Neuronal stem cell (in vitro differentiated cells): Measurements from ENCODE around the gene FAM8A1.

Experiments
- DNase-seq: peaks from one replicate; pipeline ENCODE4 v3.0.0-alpha.2; 2013; ENCODE audit warnings: low spot score
- H2AFZ ChIP-seq: one replicate; pipeline ENCODE4 v1.6.1; 2013; ENCODE audit warnings: mild to moderate bottlenecking, low read length, inconsistent platforms
- H2AK5ac ChIP-seq: 2 replicates; pipeline ENCODE4 v1.6.1; 2013; ENCODE audit warnings: low read depth, mild to moderate bottlenecking, inconsistent platforms, low read length, moderate library complexity, mixed read lengths
- H2BK120ac ChIP-seq: 2 replicates; pipeline ENCODE4 v1.6.1; 2013; ENCODE audit warnings: low read depth, mild to moderate bottlenecking, inconsistent platforms, low read length, moderate library complexity, mixed read lengths
- H2BK12ac ChIP-seq: one replicate; pipeline ENCODE4 v1.6.1; 2013; ENCODE audit warnings: low read length, inconsistent platforms
- H2BK15ac ChIP-seq: 2 replicates; pipeline ENCODE4 v1.6.1; 2013; ENCODE audit warnings: mild to moderate bottlenecking, low read length, inconsistent platforms, mixed read lengths
- H2BK5ac ChIP-seq: one replicate; pipeline ENCODE4 v1.6.1; 2013; ENCODE audit warnings: inconsistent platforms, mild to moderate bottlenecking, low read length, moderate library complexity
- H3K14ac ChIP-seq: one replicate; pipeline ENCODE4 v1.6.1; 2013; ENCODE audit warnings: low read length, inconsistent platforms
- H3K18ac ChIP-seq: 2 replicates; pipeline ENCODE4 v1.6.1; 2013; ENCODE audit warnings: low read length, inconsistent platforms
- H3K23ac ChIP-seq: 2 replicates; pipeline ENCODE4 v1.6.1; 2013; ENCODE audit warnings: low read depth, mild to moderate bottlenecking, mixed read lengths, low read length, inconsistent platforms; ENCODE audit not compliant: poor library complexity
- H3K27ac ChIP-seq: replicated peaks from 3 replicates; pipeline ENCODE4 v1.5.1; 2013; ENCODE audit warnings: low read length, inconsistent platforms
- H3K27me3 ChIP-seq, 3 experiments: 2 replicates each; pipeline ENCODE4 v1.6.1; 2013; ENCODE audit warnings: low read length in 3 of 3, mild to moderate bottlenecking in 2 of 3, inconsistent platforms in 1 of 3, low read depth in 1 of 3, mixed read lengths in 1 of 3, moderate library complexity in 1 of 3; ENCODE audit not compliant: control insufficient read depth in 3 of 3, insufficient read depth in 3 of 3
- H3K36me3 ChIP-seq, 2 donors: replicated peaks in 1 of 2; 2 replicates each; pipeline ENCODE4 v1.6.1; 2013; ENCODE audit warnings: low read length in 2 of 2; ENCODE audit not compliant: control insufficient read depth in 2 of 2, insufficient read depth in 2 of 2
- H3K4ac ChIP-seq: 2 replicates; pipeline ENCODE4 v1.6.1; 2013; ENCODE audit warnings: inconsistent platforms, mild to moderate bottlenecking, low read length, moderate library complexity
- H3K4me1 ChIP-seq, 2 donors: 1 replicate in 1 of 2; 2 replicates in 1 of 2; pipeline ENCODE4 v1.6.1; 2013; ENCODE audit warnings: low read length in 2 of 2, low read depth in 1 of 2; ENCODE audit not compliant: control insufficient read depth in 2 of 2, insufficient read depth in 1 of 2
- H3K4me2 ChIP-seq: one replicate; pipeline ENCODE4 v1.6.1; 2013; ENCODE audit warnings: mild to moderate bottlenecking, low read length, inconsistent platforms; ENCODE audit not compliant: insufficient read depth, poor library complexity, severe bottlenecking
- H3K4me3 ChIP-seq, 2 donors: 2 replicates each; pipeline ENCODE4 v1.5.1; 2013; ENCODE audit warnings: low read length in 2 of 2, mild to moderate bottlenecking in 2 of 2, inconsistent platforms in 1 of 2, moderate library complexity in 1 of 2
- H3K79me1 ChIP-seq: one replicate; pipeline ENCODE4 v1.6.1; 2013; ENCODE audit warnings: low read depth, mild to moderate bottlenecking, inconsistent platforms, low read length, moderate library complexity
- H3K9ac ChIP-seq: one replicate; pipeline ENCODE4 v1.6.1; 2013; ENCODE audit warnings: mild to moderate bottlenecking, low read depth, low read length, inconsistent platforms; ENCODE audit not compliant: poor library complexity
- H3K9me3 ChIP-seq, 2 donors: replicated peaks in 1 of 2; 2 replicates each; pipeline versions ENCODE3 to v1.6.1; 2013; ENCODE audit warnings: low read length in 2 of 2, mild to moderate bottlenecking in 2 of 2, inconsistent platforms in 1 of 2, low read depth in 1 of 2, mixed read lengths in 1 of 2, moderate library complexity in 1 of 2; ENCODE audit not compliant: control insufficient read depth in 2 of 2, insufficient read depth in 1 of 2
- H4K8ac ChIP-seq: one replicate; pipeline ENCODE4 v1.6.1; 2013; ENCODE audit warnings: low read depth, mild to moderate bottlenecking, inconsistent platforms, low read length, moderate library complexity
- H4K91ac ChIP-seq: one replicate; pipeline ENCODE4 v1.6.1; 2013; ENCODE audit warnings: low read length, low read depth, mild to moderate bottlenecking, inconsistent platforms; ENCODE audit not compliant: poor library complexity
- WGBS, 2 donors: extraction: QIAGEN DNeasy Blood & Tissue Kit; methylation state at CpG; one replicate each; pipeline ENCODE4 v1.1.7; 2013; ENCODE audit warnings: missing lambda C conversion rate in 2 of 2, mixed read lengths in 1 of 2; ENCODE audit not compliant: insufficient read length in 2 of 2, insufficient replicate concordance in 1 of 2; ENCODE audit errors: extremely low coverage in 2 of 2; 5-methylcytosine and 5-hydroxymethylcytosine counted together

Gene FAM8A1

GRCh38 chr6:17624396-17624795 is 24.3 kb downstream of the FAM8A1 start:
- H3K36me3 ChIP-seq = peaks cover 16 to 99% of the 10 kb centered on the region in 2 donors
- no peak overlapping the region for H3K27ac ChIP-seq
- no peaks in the 10 kb centered on the region for H3K9me3 ChIP-seq
- peaks cover 6% of the 10 kb centered on the region for H3K79me1 ChIP-seq
- no peak overlapping the region for H3K4me2 ChIP-seq
- H2BK120ac ChIP-seq = no peak overlapping the region
- no peak overlapping the region for H3K18ac ChIP-seq
- no peak overlapping the region for H3K23ac ChIP-seq
- no peak overlapping the region for H4K91ac ChIP-seq
- H3K9ac ChIP-seq = no peak overlapping the region
- DNase-seq = no peak
- WGBS, 2 donors = no CpG with 5 or more reads among the region's 1 CpG
- no peaks in the 10 kb centered on the region for H3K27me3 ChIP-seq
- H3K4me3 ChIP-seq = no peak overlapping the region
- no peak overlapping the region for H4K8ac ChIP-seq
- no peak overlapping the region for H3K14ac ChIP-seq
- H2AFZ ChIP-seq = no peak overlapping the region
- H2BK15ac ChIP-seq = no peak overlapping the region
- H2BK12ac ChIP-seq = no peak overlapping the region
- H3K4ac ChIP-seq = no peak overlapping the region
- H2BK5ac ChIP-seq = no peak overlapping the region
- no peaks in the 10 kb centered on the region for H3K4me1 ChIP-seq
- H2AK5ac ChIP-seq = no peak overlapping the region

- Histone ChIP-seq H3K14ac (no peak overlapping the region), H3K79me1 (peaks cover 6% of the 10 kb centered on the region), H2AK5ac (no peak overlapping the region), H2BK12ac (no peak overlapping the region), H3K18ac (no peak overlapping the region), H3K36me3 (peaks cover 20 to 100% of the 10 kb centered on the region in 2 donors), H3K27me3 (no peaks in the 10 kb centered on the region), H3K4me1 (no peaks in the 10 kb centered on the region), H2BK120ac (no peak overlapping the region), H4K91ac (no peak overlapping the region), H3K4me2 (no peak overlapping the region), H4K8ac (no peak overlapping the region), H3K9ac (no peak overlapping the region), H3K4ac (no peak overlapping the region), H2BK5ac (no peak overlapping the region), H3K27ac (no peak overlapping the region), H3K23ac (no peak overlapping the region), H3K9me3 (no peaks in the 10 kb centered on the region), H2AFZ (no peak overlapping the region), H3K4me3 (no peak overlapping the region), H2BK15ac (no peak overlapping the region)
- DNase-seq = no peak
- WGBS, 2 donors = no CpG with 5 or more reads among the region's 1 CpG
Observed at GRCh38 chr6:17628873-17629272, 28.8 kb downstream of the FAM8A1 start.

- Histone ChIP-seq H3K9me3 (no peaks in the 10 kb centered on the region), H2AFZ (no peak overlapping the region), H2BK12ac (no peak overlapping the region), H2BK5ac (no peak overlapping the region), H3K9ac (no peak overlapping the region), H4K8ac (no peak overlapping the region), H3K23ac (no peak overlapping the region), H3K79me1 (peaks cover 5% of the 10 kb centered on the region), H3K4me2 (no peak overlapping the region), H3K4ac (no peak overlapping the region), H3K14ac (no peak overlapping the region), H2BK120ac (no peak overlapping the region), H2BK15ac (no peak overlapping the region), H3K27ac (no peak overlapping the region), H3K27me3 (no peaks in the 10 kb centered on the region), H2AK5ac (no peak overlapping the region), H3K4me1 (no peaks in the 10 kb centered on the region), H3K36me3 (peaks cover 16 to 99% of the 10 kb centered on the region in 2 donors), H3K18ac (no peak overlapping the region), H4K91ac (no peak overlapping the region), H3K4me3 (no peak overlapping the region)
- no peak for DNase-seq
- no CpG with 5 or more reads among the region's 8 CpGs for WGBS, 2 donors
Observed at GRCh38 chr6:17629824-17630510, 29.9 kb downstream of the FAM8A1 start.

GRCh38 chr6:17630511-17631073 is 30.5 kb downstream of the FAM8A1 start:
- WGBS, 2 donors = no CpG with 5 or more reads among the region's 5 CpGs
- no peaks in the 10 kb centered on the region for H3K27me3 ChIP-seq
- no peak overlapping the region for H3K4me2 ChIP-seq
- no peak for DNase-seq
- H3K36me3 ChIP-seq = peaks cover 18 to 97% of the 10 kb centered on the region in 2 donors
- peaks cover 8% of the 10 kb centered on the region for H3K79me1 ChIP-seq
- no peak overlapping the region for H3K9ac ChIP-seq
- H3K23ac ChIP-seq = no peak overlapping the region
- no peak overlapping the region for H3K4ac ChIP-seq
- H3K18ac ChIP-seq = no peak overlapping the region
- no peak overlapping the region for H2BK5ac ChIP-seq
- no peak overlapping the region for H2AK5ac ChIP-seq
- H3K27ac ChIP-seq = no peak overlapping the region
- no peak overlapping the region for H2AFZ ChIP-seq
- H3K14ac ChIP-seq = no peak overlapping the region
- H2BK120ac ChIP-seq = no peak overlapping the region
- no peak overlapping the region for H2BK15ac ChIP-seq
- no peak overlapping the region for H2BK12ac ChIP-seq
- no peak overlapping the region for H4K8ac ChIP-seq
- H3K4me3 ChIP-seq = no peak overlapping the region
- H4K91ac ChIP-seq = no peak overlapping the region
- no peaks in the 10 kb centered on the region for H3K4me1 ChIP-seq
- no peaks in the 10 kb centered on the region for H3K9me3 ChIP-seq
